Stimulated activated CD4-positive, alpha-beta T cell treated with anti-CD3 and anti-CD28 coated beads, Interleukin-1b, Interleukin-23, amount 100 ng/mL, for 1 hour (primary cell): Measurements from ENCODE around the gene PDLIM1.
"Not testable (repeated sequence)": the region's sequence is repeated elsewhere in the genome, so short reads cannot be mapped to it uniquely, and the experiment has no call there.

ENCODE experiments used
- DNase-seq, 2 donors: peaks; one replicate each; pipeline ENCODE4 v3.0.0-alpha.2; 2020; ENCODE audit warnings: low read depth in 2 of 2

The PDLIM1 gene

DNA sequence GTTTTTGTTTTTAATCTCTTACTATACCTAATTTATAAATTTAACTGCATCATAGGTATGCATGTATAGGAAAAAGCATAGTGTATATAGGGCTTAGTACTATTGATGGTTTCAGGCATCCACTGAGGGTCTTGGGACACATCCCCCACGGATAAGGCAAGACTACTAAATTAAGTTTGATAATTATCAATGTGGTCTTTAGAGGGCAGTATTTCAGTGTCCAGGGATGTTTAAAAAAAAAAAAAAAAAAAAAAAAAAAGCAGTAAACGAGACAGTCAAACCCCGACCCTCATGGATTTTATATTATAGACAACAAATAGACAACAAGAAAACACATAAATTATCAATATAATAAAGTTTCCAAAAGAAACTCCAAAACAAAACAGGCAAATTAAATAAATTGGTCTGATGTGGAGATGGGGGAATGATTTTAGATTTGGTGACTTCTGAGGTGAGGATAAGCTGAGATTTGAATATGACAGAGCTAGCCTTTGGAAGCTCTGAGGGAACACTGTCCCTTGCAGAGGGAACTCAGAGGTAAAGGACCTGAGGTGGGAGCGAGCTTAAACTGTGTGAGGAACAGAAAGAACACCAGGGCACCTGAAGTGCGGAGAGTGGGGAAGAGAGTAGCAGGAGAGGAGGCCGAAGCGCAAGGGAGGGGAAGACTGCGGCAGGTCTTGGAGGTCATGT, 82.0 kb downstream of the PDLIM1 start:
- no peak for DNase-seq

- not testable (repeated sequence) for DNase-seq
These were observed 87.9 kb downstream of the PDLIM1 start for GRCh38 chr10:95202865-95203264.

GRCh38 chr10:95201736-95202135, 89.1 kb downstream of the PDLIM1 start:
- no peak for DNase-seq

- no peak for DNase-seq
These were observed 94.8 kb downstream of the PDLIM1 start for GRCh38 chr10:95196046-95196445.

DNA sequence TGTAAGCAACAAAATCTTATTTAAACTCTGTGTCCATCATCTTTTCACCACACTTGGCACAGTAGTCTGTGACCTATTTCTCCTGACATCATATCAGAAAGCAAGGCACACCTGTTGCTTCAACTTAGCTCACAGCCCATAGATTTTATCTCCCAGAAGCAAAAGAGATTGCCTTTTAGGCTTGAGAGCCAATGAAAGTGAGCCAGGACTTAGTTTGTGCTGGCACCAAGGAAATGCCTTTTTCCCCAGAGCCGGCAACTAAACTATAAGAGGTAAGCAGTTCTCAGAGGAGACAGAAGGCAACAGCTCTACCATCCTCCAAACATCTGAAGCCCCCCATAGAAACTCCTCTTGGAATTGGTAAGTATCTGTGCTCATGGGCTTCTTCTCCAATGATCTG, 96.9 kb downstream of the PDLIM1 start, which contains the start of gene ACSM6:
Gene ACSM6, plus strand, starts transcription at position 295 of the 400 bp plus-strand sequence. CDS start 248 bp downstream, outside the sequence.
- no peak for DNase-seq

- DNase-seq = no peak
These were observed 102.2 kb downstream of the PDLIM1 start for GRCh38 chr10:95188593-95188992.

- DNase-seq = no peak
These were observed 103.2 kb downstream of the PDLIM1 start for GRCh38 chr10:95187617-95188016.
